OCI-LY1 (cell line): ENCODE results near the gene DNMT1.
A peak's percentile ranks its signal among the peaks of the same experiment; 100 is the strongest.

ENCODE experiments used
- H2AFZ ChIP-seq: fragments of 200-600 bp; sonication (generic), shearing (Covaris generic); 2 replicates; pipeline ENCODE4 v1.6.0; 2014; ENCODE audit warnings: antibody characterized with exemption, mild to moderate bottlenecking, low read length
- H3F3A ChIP-seq: fragments of 200-600 bp; sonication (generic), shearing (Covaris generic); 2 replicates; pipeline ENCODE4 v1.6.0; 2014; ENCODE audit warnings: mild to moderate bottlenecking, antibody characterized with exemption, low read length, moderate library complexity; ENCODE audit not compliant: insufficient read depth
- H3K27ac ChIP-seq: fragments of 200-600 bp; sonication (generic); 2 replicates; pipeline ENCODE4 v1.5.1; 2014; ENCODE audit warnings: low read length, mixed run types, mild to moderate bottlenecking, low read depth; ENCODE audit not compliant: poor library complexity, severe bottlenecking
- H3K27me3 ChIP-seq: fragments of 200-600 bp; sonication (generic); 2 replicates; pipeline ENCODE4 v1.6.0; 2014; ENCODE audit warnings: antibody characterized with exemption, mild to moderate bottlenecking, low read length, moderate library complexity; ENCODE audit not compliant: insufficient read depth
- H3K36me3 ChIP-seq: fragments of 200-600 bp; sonication (generic); 2 replicates; pipeline ENCODE4 v1.6.1; 2014; ENCODE audit warnings: mild to moderate bottlenecking, antibody characterized with exemption, low read length, moderate library complexity, mixed read lengths; ENCODE audit not compliant: insufficient read depth
- H3K4me1 ChIP-seq: fragments of 200-600 bp; sonication (generic); 2 replicates; pipeline ENCODE4 v1.5.1; 2014; ENCODE audit warnings: mild to moderate bottlenecking, low read length, moderate library complexity; ENCODE audit not compliant: insufficient read depth, severe bottlenecking
- H3K4me2 ChIP-seq: fragments of 200-600 bp; sonication (generic), shearing (Covaris generic); 2 replicates; pipeline ENCODE4 v1.6.1; 2014; ENCODE audit warnings: low read length
- H3K4me3 ChIP-seq: fragments of 200-600 bp; sonication (generic); 2 replicates; pipeline ENCODE4 v1.5.1; 2014; ENCODE audit warnings: low read length, low read depth, mild to moderate bottlenecking, mixed read lengths; ENCODE audit not compliant: poor library complexity, severe bottlenecking
- H3K79me2 ChIP-seq: fragments of 200-600 bp; shearing (Covaris generic); 2 replicates; pipeline ENCODE4 v1.6.1; 2016; ENCODE audit warnings: mixed run types, low read length, mixed read lengths; ENCODE audit not compliant: insufficient read depth
- H3K9ac ChIP-seq: fragments of 200-600 bp; sonication (generic), shearing (Covaris generic); 2 replicates; pipeline ENCODE4 v1.6.1; 2014; ENCODE audit warnings: mild to moderate bottlenecking, low read length, mixed read lengths
- H3K9me2 ChIP-seq: fragments of 200-600 bp; sonication (generic), shearing (Covaris generic); 2 replicates; pipeline ENCODE4 v1.6.1; 2014; ENCODE audit warnings: low read depth, mild to moderate bottlenecking, low read length, mixed read lengths
- H3K9me3 ChIP-seq: fragments of 200-600 bp; shearing (Covaris generic); 2 replicates; pipeline ENCODE4 v1.6.1; 2014; ENCODE audit warnings: low read length, mixed read lengths
- H4K20me1 ChIP-seq: fragments of 200-600 bp; sonication (generic), shearing (Covaris generic); 2 replicates; pipeline ENCODE4 v1.6.0; 2016; ENCODE audit warnings: mild to moderate bottlenecking, low read length; ENCODE audit not compliant: insufficient read depth
- EZH2 ChIP-seq: fragments of 200-600 bp; sonication (generic), shearing (Covaris generic); IDR thresholded peaks from 2 replicates; pipeline ENCODE4 v1.8.0; 2017; ENCODE audit warnings: borderline replicate concordance, mixed run types, mild to moderate bottlenecking, antibody characterized with exemption, low read length, moderate library complexity, mixed read lengths
- TF ChIP-seq, protein P1 (sequence below): fragments of 200-600 bp; sonication (generic), shearing (Covaris generic); IDR thresholded peaks from 2 replicates; pipeline ENCODE4 v1.5.1; 2017; ENCODE audit warnings: mild to moderate bottlenecking, antibody characterized with exemption, low read length, moderate library complexity, mixed read lengths

Gene DNMT1

DNA sequence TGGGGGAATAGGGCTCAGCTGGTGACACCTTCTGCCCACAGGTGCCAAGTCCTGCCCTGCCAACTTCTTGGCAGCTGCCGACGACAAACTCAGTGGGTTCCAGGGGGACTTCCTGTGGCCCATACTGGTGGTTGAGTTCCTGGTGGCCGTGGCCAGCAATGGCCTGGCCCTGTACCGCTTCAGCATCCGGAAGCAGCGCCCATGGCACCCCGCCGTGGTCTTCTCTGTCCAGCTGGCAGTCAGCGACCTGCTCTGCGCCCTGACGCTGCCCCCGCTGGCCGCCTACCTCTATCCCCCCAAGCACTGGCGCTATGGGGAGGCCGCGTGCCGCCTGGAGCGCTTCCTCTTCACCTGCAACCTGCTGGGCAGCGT, 81.2 kb downstream of the DNMT1 start:
- peak overlapping the region; percentile 31; the same call in 1 of the 2 replicates for H3K4me2 ChIP-seq
- peaks cover 14% of the 10 kb centered on the region; the same call in 1 of the 2 replicates for H3F3A ChIP-seq
- no peak overlapping the region; the same call in 1 of the 2 replicates for H3K9ac ChIP-seq

DNA sequence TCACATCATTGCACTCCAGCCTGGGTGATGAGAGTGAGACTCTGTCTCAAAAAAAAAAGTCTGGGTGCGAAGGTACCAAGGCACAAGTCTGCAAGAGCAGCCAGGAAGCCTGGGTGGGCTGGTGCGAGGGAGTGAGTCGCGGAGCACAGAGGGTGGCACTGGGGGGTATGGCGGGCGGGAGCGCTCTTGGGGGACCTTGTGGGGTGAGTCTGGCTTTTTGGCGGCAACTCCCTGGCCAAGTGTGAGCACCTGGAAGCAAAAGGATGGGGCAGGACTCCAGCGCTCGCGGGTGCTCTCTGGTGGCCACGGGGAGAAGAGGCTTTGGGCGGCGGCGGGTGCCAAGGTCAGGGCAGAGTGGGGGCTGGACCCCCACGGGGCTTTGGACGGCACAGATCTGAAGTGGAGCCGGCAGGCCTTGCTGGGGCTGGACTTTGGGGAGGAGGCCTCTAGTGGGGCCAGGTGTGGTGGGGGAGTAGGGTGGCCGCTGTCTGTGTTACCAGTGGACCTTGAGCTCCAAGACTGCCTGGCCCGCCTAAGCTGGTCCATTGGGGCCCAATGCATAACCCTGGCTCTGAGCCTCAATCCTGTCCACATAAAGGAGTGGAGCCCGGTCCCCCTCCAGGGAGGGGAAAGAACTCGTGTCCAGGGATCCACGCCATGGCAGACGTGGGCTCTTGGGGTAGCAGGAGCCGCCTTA, 81.7 kb downstream of the DNMT1 start:
- peaks cover 65% of the 10 kb centered on the region for H3K4me1 ChIP-seq
- H3K9me2 ChIP-seq: no peaks in the 10 kb centered on the region
- H3K36me3 ChIP-seq: peaks cover 84% of the 10 kb centered on the region
- H4K20me1 ChIP-seq: no peaks in the 10 kb centered on the region
- H3K79me2 ChIP-seq: no peaks in the 10 kb centered on the region
- H3K4me2 ChIP-seq: peak overlapping the region; percentile 31; the same call in 1 of the 2 replicates
- H3K4me3 ChIP-seq: no peak overlapping the region
- H2AFZ ChIP-seq: no peak overlapping the region
- H3K9ac ChIP-seq: no peak overlapping the region; the same call in 1 of the 2 replicates
- H3F3A ChIP-seq: peaks cover 14% of the 10 kb centered on the region; the same call in 1 of the 2 replicates
- TF ChIP-seq, protein P1, sequence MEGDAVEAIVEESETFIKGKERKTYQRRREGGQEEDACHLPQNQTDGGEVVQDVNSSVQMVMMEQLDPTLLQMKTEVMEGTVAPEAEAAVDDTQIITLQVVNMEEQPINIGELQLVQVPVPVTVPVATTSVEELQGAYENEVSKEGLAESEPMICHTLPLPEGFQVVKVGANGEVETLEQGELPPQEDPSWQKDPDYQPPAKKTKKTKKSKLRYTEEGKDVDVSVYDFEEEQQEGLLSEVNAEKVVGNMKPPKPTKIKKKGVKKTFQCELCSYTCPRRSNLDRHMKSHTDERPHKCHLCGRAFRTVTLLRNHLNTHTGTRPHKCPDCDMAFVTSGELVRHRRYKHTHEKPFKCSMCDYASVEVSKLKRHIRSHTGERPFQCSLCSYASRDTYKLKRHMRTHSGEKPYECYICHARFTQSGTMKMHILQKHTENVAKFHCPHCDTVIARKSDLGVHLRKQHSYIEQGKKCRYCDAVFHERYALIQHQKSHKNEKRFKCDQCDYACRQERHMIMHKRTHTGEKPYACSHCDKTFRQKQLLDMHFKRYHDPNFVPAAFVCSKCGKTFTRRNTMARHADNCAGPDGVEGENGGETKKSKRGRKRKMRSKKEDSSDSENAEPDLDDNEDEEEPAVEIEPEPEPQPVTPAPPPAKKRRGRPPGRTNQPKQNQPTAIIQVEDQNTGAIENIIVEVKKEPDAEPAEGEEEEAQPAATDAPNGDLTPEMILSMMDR: peak; percentile 86
- no peak for TF ChIP-seq EZH2
- no peaks in the 10 kb centered on the region for H3K9me3 ChIP-seq
- H3K27ac ChIP-seq: peak overlapping the region; percentile 89
- no peaks in the 10 kb centered on the region for H3K27me3 ChIP-seq

More for the DNA sequence above, 81.2 kb downstream of the DNMT1 start:
- H3K36me3 ChIP-seq: peaks cover 84% of the 10 kb centered on the region
- no peaks in the 10 kb centered on the region for H3K9me3 ChIP-seq
- peak overlapping the region; percentile 89 for H3K27ac ChIP-seq
- no peaks in the 10 kb centered on the region for H3K79me2 ChIP-seq
- TF ChIP-seq, protein P1: no peak
- no peak for TF ChIP-seq EZH2
- H3K4me3 ChIP-seq: no peak overlapping the region
- no peaks in the 10 kb centered on the region for H3K9me2 ChIP-seq
- no peaks in the 10 kb centered on the region for H3K27me3 ChIP-seq
- H4K20me1 ChIP-seq: no peaks in the 10 kb centered on the region
- no peak overlapping the region for H2AFZ ChIP-seq
- peaks cover 63% of the 10 kb centered on the region for H3K4me1 ChIP-seq

DNA sequence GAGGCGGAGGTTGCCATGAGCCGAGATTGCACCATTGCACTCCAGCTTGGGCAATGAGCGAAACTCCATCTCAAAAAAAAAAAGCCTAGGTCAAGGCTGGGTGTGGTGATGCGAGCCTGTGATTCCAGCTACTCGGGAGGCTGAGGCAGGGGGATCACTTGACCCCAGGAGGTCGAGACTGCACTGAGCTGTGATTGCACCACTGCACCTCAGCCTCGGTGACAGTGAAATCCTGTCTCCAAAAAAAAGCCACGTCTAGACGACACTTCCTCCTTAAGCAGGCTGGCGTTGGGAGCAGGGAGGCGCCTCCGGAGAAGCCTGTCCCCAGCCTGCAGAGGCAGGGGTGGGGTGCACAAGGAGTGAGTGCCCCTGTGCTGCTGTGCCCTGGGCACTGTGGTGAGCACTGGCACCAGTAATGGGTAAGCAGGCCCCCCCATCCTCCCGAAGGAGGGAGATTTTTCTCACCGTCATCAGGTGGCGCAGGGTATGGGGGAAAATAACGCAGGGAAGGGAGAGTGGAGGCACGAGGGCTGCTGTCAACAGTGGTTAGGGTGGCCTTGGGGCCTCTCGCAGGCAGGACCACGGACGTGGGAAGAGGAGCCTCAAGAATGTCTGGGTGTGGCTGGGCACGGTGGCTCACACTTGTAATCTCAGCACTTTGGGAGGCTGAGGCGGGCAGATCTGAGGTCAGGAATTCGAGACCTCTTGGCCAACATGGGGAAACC, 82.6 kb downstream of the DNMT1 start:
- H3K9ac ChIP-seq: peak overlapping the region; percentile 24; the same call in 1 of the 2 replicates
- H3K27me3 ChIP-seq: no peaks in the 10 kb centered on the region
- TF ChIP-seq, protein P1: no peak
- no peak for TF ChIP-seq EZH2
- no peaks in the 10 kb centered on the region for H3K9me2 ChIP-seq
- peaks cover 73% of the 10 kb centered on the region for H3K4me1 ChIP-seq
- peaks cover 14% of the 10 kb centered on the region; the same call in 1 of the 2 replicates for H3F3A ChIP-seq
- no peaks in the 10 kb centered on the region for H4K20me1 ChIP-seq
- no peak overlapping the region for H3K4me3 ChIP-seq
- H3K9me3 ChIP-seq: no peaks in the 10 kb centered on the region
- peak overlapping the region; percentile 89 for H3K27ac ChIP-seq
- H3K4me2 ChIP-seq: peak overlapping the region; percentile 31; the same call in 1 of the 2 replicates
- H2AFZ ChIP-seq: no peak overlapping the region
- H3K36me3 ChIP-seq: peaks cover 85% of the 10 kb centered on the region
- H3K79me2 ChIP-seq: peaks cover 6% of the 10 kb centered on the region
